MCF 10A (cell line): ENCODE results near the gene SLC17A7. TPM values are rescaled to one million over a fixed set of nuclear protein-coding genes. Genes with fewer than 3 reads are reported as not detected.

Source experiments
- BruUV-seq: library from RNA; stranded (reverse); fragments of 400-500 nt; replicated peaks from 2 replicates; lab custom pipeline; 2021; lab: Mats Ljungman, UMichigan
- CTCF ChIA-PET: fragments of 300-600 bp; sonication (Branson Sonifier 250); formaldehyde crosslinking; extraction: SDS; loops from one replicate; lab custom pipeline; 2021; ENCODE audit warnings: antibody characterized with exemption, inconsistent platforms; lab: Yijun Ruan, JAX
- POLR2A ChIA-PET: fragments of 300-600, 350-650 bp; sonication (Branson Sonifier 250); formaldehyde crosslinking; extraction: SDS; loops from one replicate; lab custom pipeline; 2020; ENCODE audit warnings: antibody characterized with exemption, inconsistent platforms; lab: Yijun Ruan, JAX
- DNase-seq: peaks from one replicate; pipeline ENCODE4 v3.0.0-alpha.2; 2018; ENCODE audit not compliant: unreplicated experiment
- H3K27ac Mint-ChIP-seq: one replicate; pipeline ENCODE4 v1.8.0; 2022; ENCODE audit warnings: mild to moderate bottlenecking, low read depth, mixed read lengths; ENCODE audit not compliant: unreplicated experiment
- H3K27me3 Mint-ChIP-seq: one replicate; pipeline ENCODE4 v1.8.0; 2022; ENCODE audit warnings: mixed read lengths; ENCODE audit not compliant: insufficient read depth, unreplicated experiment
- H3K36me3 Mint-ChIP-seq: one replicate; pipeline ENCODE4 v1.8.0; 2022; ENCODE audit warnings: mild to moderate bottlenecking, moderate library complexity, mixed read lengths; ENCODE audit not compliant: insufficient read depth, unreplicated experiment
- H3K4me1 Mint-ChIP-seq: one replicate; pipeline ENCODE4 v1.8.0; 2022; ENCODE audit warnings: mixed read lengths; ENCODE audit not compliant: insufficient read depth, unreplicated experiment
- H3K4me3 Mint-ChIP-seq: one replicate; pipeline ENCODE4 v1.8.0; 2022; ENCODE audit warnings: mild to moderate bottlenecking, moderate library complexity, mixed read lengths; ENCODE audit not compliant: unreplicated experiment
- H3K9me3 Mint-ChIP-seq: one replicate; pipeline ENCODE4 v1.8.0; 2022; ENCODE audit warnings: mixed read lengths; ENCODE audit not compliant: unreplicated experiment
- CTCF ChIP-seq: fragments of 200-600 bp; IDR thresholded peaks from one replicate; pipeline ENCODE4 v1.8.0; 2022; ENCODE audit warnings: antibody characterized with exemption, mild to moderate bottlenecking; ENCODE audit not compliant: unreplicated experiment
- intact Hi-C: fragments of 100-400 bp; cut with micrococcal nuclease; formaldehyde crosslinking; loops from 2 replicates; pipeline ENCODE4 v1.14.1; 2022
- total RNA-seq: library from RNA; stranded (reverse); gene quantifications from 2 replicates; pipeline ENCODE4 v1.2.3, GENCODE V29; 2022

The SLC17A7 gene
- total RNA-seq, 1 experiment from 2014 or later = not detected

- no peak for TF ChIP-seq CTCF
- no TSS peak for BruUV-seq
- intact Hi-C loops = no loop called here
- no peaks in the 10 kb centered on the region for H3K27me3 Mint-ChIP-seq
- DNase-seq = no peak
- H3K36me3 Mint-ChIP-seq = no peaks in the 10 kb centered on the region
- H3K27ac Mint-ChIP-seq = no peak overlapping the region
- no peaks in the 10 kb centered on the region for H3K4me1 Mint-ChIP-seq
- no peak overlapping the region for H3K4me3 Mint-ChIP-seq
- ChIA-PET CTCF (interaction anchor here (0.6 to 1.4 kb wide), 3 partner anchors 8 to 725 kb away, joined by 3 to 5 read pairs (median 3); no protein-coding TSS in a partner anchor), POLR2A (interaction anchor here (1.2 kb wide), 1 partner anchor 68 kb away, joined by 3 read pairs; the partner anchor contains the start of gene PIH1D1)
- peaks cover 8% of the 10 kb centered on the region for H3K9me3 Mint-ChIP-seq
Observed at GRCh38 chr19:49383599-49383998, 57.7 kb downstream of the SLC17A7 start.

GRCh38 chr19:49382639-49383038 lies 58.7 kb downstream of the SLC17A7 start:
- peaks cover 8% of the 10 kb centered on the region for H3K9me3 Mint-ChIP-seq
- no peaks in the 10 kb centered on the region for H3K36me3 Mint-ChIP-seq
- ChIA-PET CTCF (interaction anchor here (1.4 kb wide), 1 partner anchor 9 kb away, joined by 5 read pairs; no protein-coding TSS in a partner anchor), POLR2A (interaction anchor here (0.6 kb wide), 1 partner anchor 196 kb away, joined by 3 read pairs; no protein-coding TSS in a partner anchor)
- H3K27ac Mint-ChIP-seq = no peak overlapping the region
- no peak overlapping the region for H3K4me3 Mint-ChIP-seq
- no peaks in the 10 kb centered on the region for H3K27me3 Mint-ChIP-seq
- no peak for DNase-seq
- BruUV-seq = no TSS peak
- intact Hi-C loops = no loop called here
- no peak for TF ChIP-seq CTCF
- H3K4me1 Mint-ChIP-seq = no peaks in the 10 kb centered on the region

GRCh38 chr19:49380391-49380790 lies 60.9 kb downstream of the SLC17A7 start:
- DNase-seq = no peak
- peaks cover 8% of the 10 kb centered on the region for H3K9me3 Mint-ChIP-seq
- ChIA-PET CTCF (interaction anchor here (0.6 to 0.9 kb wide), 2 partner anchors 10 to 155 kb away, joined by 3 to 6 read pairs; no protein-coding TSS in a partner anchor), POLR2A (interaction anchor here (0.7 kb wide), 1 partner anchor 73 kb away, joined by 3 read pairs; the partner anchor contains the start of gene ALDH16A1)
- TF ChIP-seq CTCF = no peak
- intact Hi-C loops = no loop called here
- H3K4me3 Mint-ChIP-seq = no peak overlapping the region
- no peak overlapping the region for H3K27ac Mint-ChIP-seq
- H3K27me3 Mint-ChIP-seq = peaks cover 18% of the 10 kb centered on the region
- H3K4me1 Mint-ChIP-seq = no peaks in the 10 kb centered on the region
- BruUV-seq = no TSS peak
- no peaks in the 10 kb centered on the region for H3K36me3 Mint-ChIP-seq

Other genes with a start within 250 kb of the SLC17A7 start
- 0.39 TPM in 1 of 2 replicates, not detected in the other for gene SLC6A16, start 116.3 kb downstream of the SLC17A7 start, total RNA-seq
- not detected in 2 replicates for gene CD37, start 106.1 kb downstream of the SLC17A7 start, total RNA-seq
- gene TEAD2, start 79.1 kb downstream of the SLC17A7 start, total RNA-seq = 3.5 and 6.2 TPM in 2 replicates
- gene DKKL1, start 77.7 kb downstream of the SLC17A7 start, total RNA-seq = 0.56 TPM in 1 of 2 replicates, not detected in the other
- gene KASH5, start 53.3 kb downstream of the SLC17A7 start, total RNA-seq = not detected in 2 replicates
- gene PTH2, start 18.1 kb downstream of the SLC17A7 start, total RNA-seq = not detected in 2 replicates
- not detected in 2 replicates for gene GFY, start 16.1 kb downstream of the SLC17A7 start, total RNA-seq
- gene PIH1D1, start 10.3 kb upstream of the SLC17A7 start, total RNA-seq = 86.3 and 116 TPM in 2 replicates
- 28.4 and 34.2 TPM in 2 replicates for gene ALDH16A1, start 11.7 kb upstream of the SLC17A7 start, total RNA-seq
- 1.5 and 3.6 TPM in 2 replicates for gene FLT3LG, start 32.7 kb upstream of the SLC17A7 start, total RNA-seq
- gene RPL13A, start 46.1 kb upstream of the SLC17A7 start, total RNA-seq = 3,716 and 3,819 TPM in 2 replicates
- 2,096 and 2,306 TPM in 2 replicates for gene RPS11, start 54.9 kb upstream of the SLC17A7 start, total RNA-seq
- not detected in 2 replicates for gene FCGRT, start 71.1 kb upstream of the SLC17A7 start, total RNA-seq
- gene RCN3, start 86.5 kb upstream of the SLC17A7 start, total RNA-seq = not detected in 2 replicates
- gene NOSIP, start 139.0 kb upstream of the SLC17A7 start, total RNA-seq = 54.4 and 57.9 TPM in 2 replicates
- gene PRRG2, start 139.8 kb upstream of the SLC17A7 start, total RNA-seq = 3.9 and 4.7 TPM in 2 replicates
- 19.0 and 20.2 TPM in 2 replicates for gene PRR12, start 149.7 kb upstream of the SLC17A7 start, total RNA-seq
- gene RRAS, start 198.6 kb upstream of the SLC17A7 start, total RNA-seq = 37.6 and 56.5 TPM in 2 replicates
- 81.3 and 101 TPM in 2 replicates for gene SCAF1, start 200.7 kb upstream of the SLC17A7 start, total RNA-seq
- 65.6 and 82.2 TPM in 2 replicates for gene IRF3, start 224.3 kb upstream of the SLC17A7 start, total RNA-seq
- 29.4 and 36.0 TPM in 2 replicates for gene BCL2L12, start 224.4 kb upstream of the SLC17A7 start, total RNA-seq
- 236 and 304 TPM in 2 replicates for gene PRMT1, start 235.7 kb upstream of the SLC17A7 start, total RNA-seq
- 1.8 and 2.9 TPM in 2 replicates for gene ADM5, start 248.1 kb upstream of the SLC17A7 start, total RNA-seq
- not detected in 2 replicates for gene CPT1C, start 249.6 kb upstream of the SLC17A7 start, total RNA-seq